H1 (cell line): ENCODE results near the gene NYAP2. TPM values are rescaled to one million over a fixed set of nuclear protein-coding genes. Genes with fewer than 3 reads are reported as not detected.

Source experiments
- CTCF ChIA-PET: fragments of 300-600 bp; sonication (Branson Sonifier 250); formaldehyde crosslinking; loops from one replicate; lab custom pipeline; 2021; ENCODE audit not compliant: partially characterized antibody; lab: Charles Lee
- POLR2A ChIA-PET: fragments of 300-600 bp; sonication (Branson Sonifier 250); formaldehyde crosslinking; loops from one replicate; lab custom pipeline; 2021; ENCODE audit warnings: inconsistent platforms; ENCODE audit not compliant: partially characterized antibody; lab: Charles Lee
- DNase-seq, 2 experiments: peaks; one replicate each; pipeline versions ENCODE4 v3.0.0 to v3.0.0-alpha.2; 2010 to 2022; ENCODE audit warnings: low spot score in 2 of 2, low read depth in 1 of 2, mixed read lengths in 1 of 2
- FAIRE-seq: peaks from 2 replicates; lab custom pipeline; 2011; peaks lifted over from hg19 to GRCh38; lab: Jason Lieb, UNC
- H2AFZ ChIP-seq: 2 replicates; pipeline ENCODE4 v1.8.1; 2012; ENCODE audit warnings: low read length, inconsistent platforms
- H2AK5ac ChIP-seq: 2 replicates; pipeline ENCODE4 v1.6.1; 2013; ENCODE audit warnings: low read depth, low read length
- H2BK120ac ChIP-seq: replicated peaks from 2 replicates; pipeline ENCODE3; 2013; ENCODE audit warnings: low read depth, low read length, inconsistent platforms
- H2BK12ac ChIP-seq: 2 replicates; pipeline ENCODE4 v1.6.1; 2013; ENCODE audit warnings: low read depth, low read length
- H2BK15ac ChIP-seq: 2 replicates; pipeline ENCODE4 v1.6.1; 2013; ENCODE audit warnings: low read length
- H2BK20ac ChIP-seq: 2 replicates; pipeline ENCODE4 v1.6.1; 2013; ENCODE audit warnings: low read length
- H2BK5ac ChIP-seq: 2 replicates; pipeline ENCODE4 v1.6.1; 2013; ENCODE audit warnings: low read depth, low read length
- H3K14ac ChIP-seq: 2 replicates; pipeline ENCODE4 v1.6.1; 2013; ENCODE audit warnings: inconsistent platforms; ENCODE audit not compliant: insufficient read length
- H3K18ac ChIP-seq: 2 replicates; pipeline ENCODE4 v1.6.1; 2013; ENCODE audit warnings: low read length; ENCODE audit errors: extremely low read depth
- H3K23ac ChIP-seq: 2 replicates; pipeline ENCODE4 v1.6.1; 2013; ENCODE audit warnings: inconsistent platforms; ENCODE audit not compliant: insufficient read length
- H3K23me2 ChIP-seq: 2 replicates; pipeline ENCODE4 v1.6.1; 2013; ENCODE audit warnings: low read depth, low read length
- H3K27ac ChIP-seq: 2 replicates; pipeline ENCODE4 v1.6.1; 2011; ENCODE audit warnings: low read depth, low read length, inconsistent platforms
- H3K27me3 ChIP-seq, 4 experiments: replicated peaks in 1 of 4; 1 replicate in 1 of 4; 2 replicates in 3 of 4; pipeline versions ENCODE4 v1.6.1 to v1.8.1; 2011 to 2013; ENCODE audit warnings: low read length in 3 of 4, mild to moderate bottlenecking in 3 of 4, inconsistent platforms in 2 of 4, mixed read lengths in 2 of 4, moderate library complexity in 1 of 4; ENCODE audit not compliant: control insufficient read depth in 3 of 4, insufficient read depth in 3 of 4; ENCODE audit errors: extremely low read depth in 1 of 4
- H3K36me3 ChIP-seq, 4 experiments: 2 replicates each; pipeline versions ENCODE4 v1.6.1 to v1.8.1; 2011 to 2013; ENCODE audit warnings: mild to moderate bottlenecking in 4 of 4, low read length in 3 of 4, moderate library complexity in 2 of 4, control low read depth in 1 of 4, inconsistent platforms in 1 of 4; ENCODE audit not compliant: insufficient read depth in 4 of 4, control insufficient read depth in 2 of 4
- H3K4ac ChIP-seq: replicated peaks from 2 replicates; pipeline ENCODE3; 2013; ENCODE audit warnings: low read length, low read depth, mixed read lengths, inconsistent platforms; ENCODE audit not compliant: insufficient read length
- H3K4me1 ChIP-seq, 4 experiments: replicated peaks in 1 of 4; 1 replicate in 1 of 4; 2 replicates in 3 of 4; pipeline versions ENCODE4 v1.6.1 to v1.8.1; 2011 to 2013; ENCODE audit warnings: low read length in 3 of 4, inconsistent platforms in 2 of 4, mixed read lengths in 1 of 4; ENCODE audit not compliant: insufficient read depth in 4 of 4, control insufficient read depth in 3 of 4
- H3K4me2 ChIP-seq, 2 experiments: 2 replicates each; pipeline versions ENCODE4 v1.6.1 to v1.8.1; 2011 to 2013; ENCODE audit warnings: low read depth in 2 of 2, low read length in 2 of 2, control low read depth in 1 of 2, inconsistent platforms in 1 of 2, mild to moderate bottlenecking in 1 of 2; ENCODE audit not compliant: insufficient read depth in 1 of 2
- H3K4me3 ChIP-seq, 4 experiments: fragments of 200-600, 300-600 bp in 1 of 4; sonication (generic), shearing (Covaris generic), sonication (Bioruptor Twin) in 1 of 4; 2 replicates each; pipeline versions ENCODE4 v1.5.1 to v1.8.1; 2011 to 2016; ENCODE audit warnings: low read length in 4 of 4, low read depth in 3 of 4, control low read depth in 2 of 4, inconsistent platforms in 2 of 4, mild to moderate bottlenecking in 2 of 4, mixed read lengths in 1 of 4, moderate library complexity in 1 of 4; ENCODE audit not compliant: insufficient read depth in 2 of 4; ENCODE audit errors: extremely low read depth in 1 of 4
- H3K56ac ChIP-seq: replicated peaks from 2 replicates; pipeline ENCODE3; 2013; ENCODE audit warnings: low read depth, mild to moderate bottlenecking, mixed read lengths, low read length, inconsistent platforms; ENCODE audit not compliant: insufficient read length
- H3K79me1 ChIP-seq: 2 replicates; pipeline ENCODE4 v1.6.1; 2013; ENCODE audit warnings: low read depth, low read length, control low read depth
- H3K79me2 ChIP-seq, 2 experiments: 2 replicates each; pipeline versions ENCODE4 v1.6.1 to v1.8.1; 2012 to 2013; ENCODE audit warnings: low read length in 2 of 2, mild to moderate bottlenecking in 2 of 2, inconsistent platforms in 1 of 2; ENCODE audit not compliant: insufficient read depth in 2 of 2, control insufficient read depth in 1 of 2
- H3K9ac ChIP-seq, 4 experiments: replicated peaks in 1 of 4; 1 replicate in 1 of 4; 2 replicates in 3 of 4; pipeline versions ENCODE4 v1.6.1 to v1.8.1; 2011 to 2013; ENCODE audit warnings: low read depth in 3 of 4, low read length in 3 of 4, control low read depth in 2 of 4, mild to moderate bottlenecking in 2 of 4, moderate library complexity in 2 of 4, inconsistent platforms in 1 of 4; ENCODE audit errors: extremely low read depth in 1 of 4
- H3K9me3 ChIP-seq, 2 experiments: 2 replicates each; pipeline versions ENCODE4 v1.6.1 to v1.8.1; 2012 to 2013; ENCODE audit warnings: mild to moderate bottlenecking in 2 of 2, moderate library complexity in 2 of 2, control low read depth in 1 of 2, inconsistent platforms in 1 of 2, low read depth in 1 of 2, low read length in 1 of 2, mixed read lengths in 1 of 2; ENCODE audit not compliant: insufficient read depth in 2 of 2
- H4K20me1 ChIP-seq, 2 experiments: replicated peaks in 1 of 2; 2 replicates each; pipeline versions ENCODE3 to v1.8.1; 2011 to 2013; ENCODE audit warnings: inconsistent platforms in 2 of 2, low read length in 2 of 2, mild to moderate bottlenecking in 1 of 2; ENCODE audit not compliant: insufficient read depth in 2 of 2, control insufficient read depth in 1 of 2
- H4K5ac ChIP-seq: 2 replicates; pipeline ENCODE4 v1.6.1; 2013; ENCODE audit warnings: low read length, low read depth, mixed read lengths, inconsistent platforms; ENCODE audit not compliant: insufficient read length
- H4K8ac ChIP-seq: 2 replicates; pipeline ENCODE4 v1.8.0; 2013; ENCODE audit warnings: mild to moderate bottlenecking, moderate library complexity, low read length, inconsistent platforms; ENCODE audit not compliant: insufficient read depth; ENCODE audit errors: extremely low read depth
- H4K91ac ChIP-seq: replicated peaks from 2 replicates; pipeline ENCODE3; 2013; ENCODE audit warnings: low read length, mixed read lengths, inconsistent platforms; ENCODE audit not compliant: insufficient read length
- NRF1 ChIP-seq: IDR thresholded peaks from 2 replicates; pipeline ENCODE4 v1.6.1; 2011; ENCODE audit warnings: mild to moderate bottlenecking, low read depth, low read length, improper control_type of control experiment
- WGBS, 2 experiments: shearing (Covaris generic) in 1 of 2; methylation state at CpG; one replicate each; pipeline versions ENCODE4 v1.1.6 to v1.1.7; 2013 to 2015; ENCODE audit warnings: low lambda C conversion rate in 2 of 2, mixed read lengths in 2 of 2, inconsistent platforms in 1 of 2, low coverage in 1 of 2, missing lambda C conversion rate in 1 of 2; ENCODE audit not compliant: insufficient replicate concordance in 2 of 2, insufficient coverage in 1 of 2, insufficient read length in 1 of 2; ENCODE audit errors: extremely low coverage in 1 of 2, missing lambda C conversion rate in 1 of 2; 5-methylcytosine and 5-hydroxymethylcytosine counted together
- polyA plus RNA-seq, 7 experiments: library from polyadenylated mRNA; depleted of rRNA in 3 of 7; stranded (reverse) in 5 of 7; unstranded in 2 of 7; fragments of >200 nt in 5 of 7; fragments of 200-250 nt in 2 of 7; gene quantifications; 1 replicate in 5 of 7; 2 replicates in 1 of 7; 4 replicates in 1 of 7; pipeline versions ENCODE4 v1.2.1 to v1.2.3, GENCODE V29; 2011 to 2013; ENCODE audit warnings: missing spikeins in 2 of 7, mixed read lengths in 2 of 7
- total RNA-seq: library from RNA; stranded (reverse); fragmentation: NEBNext Ultra II Directional; extraction: Animal tissue kit (Norgen Biotek cat#: 25700); gene quantifications from 2 replicates; pipeline ENCODE4 v1.2.1, GENCODE V29; 2021

The NYAP2 gene
- total and polyA plus RNA-seq, 2 of the 8 experiments (the other 6 are each of a cell fraction or from before 2014, with no cell fraction given): not detected

DNA sequence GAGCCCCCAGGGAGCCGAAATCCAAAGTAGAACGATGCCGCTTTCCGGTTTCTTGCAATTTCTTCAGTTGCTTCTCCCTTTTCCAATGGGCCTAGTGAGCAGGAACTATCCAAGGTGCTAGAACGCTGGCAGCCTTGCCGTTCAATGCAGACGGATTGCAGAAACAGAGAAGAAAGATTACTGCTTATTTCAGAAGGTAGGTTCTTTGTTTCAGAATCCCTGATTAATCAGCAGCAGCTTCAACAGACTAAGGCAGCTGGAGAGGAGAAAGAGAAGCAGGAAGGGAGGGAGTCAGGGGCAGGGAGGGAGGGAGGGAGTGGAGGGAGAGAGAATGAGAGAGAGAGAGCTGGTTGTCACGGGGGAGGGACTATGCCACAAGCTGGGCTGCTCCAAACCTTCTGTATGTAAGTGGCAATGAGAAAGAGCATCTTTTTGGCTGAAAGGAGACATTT, 576 bp downstream of the NYAP2 start:
- no peak overlapping the region for H2BK120ac ChIP-seq
- no peak overlapping the region for H4K91ac ChIP-seq
- H3K4me1 ChIP-seq: no peaks in the 10 kb centered on the region
- H2BK15ac ChIP-seq: no peak overlapping the region
- no peak overlapping the region for H2BK20ac ChIP-seq
- peak; percentile 58 for FAIRE-seq
- no peak overlapping the region for H3K56ac ChIP-seq
- 18% methylated on average over 7 of the region's 8 CpGs; no CpG with 5 or more reads in 1 of the 2 experiments for WGBS, 2 experiments
- H4K5ac ChIP-seq: no peak overlapping the region
- peak; percentile 10 to 65 for DNase-seq
- no peaks in the 10 kb centered on the region for H3K27me3 ChIP-seq
- peak overlapping the region; percentile 18 to 62; a peak in 3 of 4 replicates for H3K4me2 ChIP-seq
- H3K36me3 ChIP-seq: no peaks in the 10 kb centered on the region
- no peak overlapping the region for H2AK5ac ChIP-seq
- H3K27ac ChIP-seq: no peak overlapping the region
- no peaks in the 10 kb centered on the region for H3K79me1 ChIP-seq
- H2BK12ac ChIP-seq: no peak overlapping the region
- H3K9me3 ChIP-seq: no peaks in the 10 kb centered on the region
- H3K4ac ChIP-seq: no peak overlapping the region
- H3K9ac ChIP-seq: no peak overlapping the region
- no peak overlapping the region for H3K14ac ChIP-seq
- no peaks in the 10 kb centered on the region for H3K79me2 ChIP-seq
- no peak overlapping the region for H3K18ac ChIP-seq
- H4K8ac ChIP-seq: no peak overlapping the region
- ChIA-PET CTCF (interaction anchor here (0.7 kb wide), 1 partner anchor 21 kb away, joined by 4 read pairs; no protein-coding TSS in a partner anchor), POLR2A (no interaction called here)
- no peak overlapping the region for H2BK5ac ChIP-seq
- no peaks in the 10 kb centered on the region for H3K23me2 ChIP-seq
- no peak overlapping the region for H2AFZ ChIP-seq
- H3K23ac ChIP-seq: no peak overlapping the region
- peak overlapping the region in 1 of 4 experiments; percentile 44; a peak in 2 of 8 replicates for H3K4me3 ChIP-seq
- no peaks in the 10 kb centered on the region for H4K20me1 ChIP-seq
- TF ChIP-seq NRF1: no peak
